Keratinocyte (primary cell): ENCODE measurements around the gene SNX8.

Experiments
- EZH2 ChIP-seq: IDR thresholded peaks from one replicate; pipeline ENCODE4 v1.6.1; 2012; ENCODE audit warnings: inconsistent platforms, mild to moderate bottlenecking, low read length, moderate library complexity
- TF ChIP-seq, protein P1 (sequence below), 3 experiments: IDR thresholded peaks in 1 of 3; conservative IDR thresholded peaks in 1 of 3; optimal IDR thresholded peaks in 1 of 3; 2 replicates in 2 of 3; 3 replicates in 1 of 3; pipeline versions ENCODE3 to v1.5.1; 2011; ENCODE audit warnings: low read length in 3 of 3, mild to moderate bottlenecking in 3 of 3, moderate library complexity in 2 of 3, control low read depth in 1 of 3, inconsistent platforms in 1 of 3; ENCODE audit not compliant: insufficient read depth in 2 of 3; ENCODE audit errors: extremely low read depth in 1 of 3

DNA sequence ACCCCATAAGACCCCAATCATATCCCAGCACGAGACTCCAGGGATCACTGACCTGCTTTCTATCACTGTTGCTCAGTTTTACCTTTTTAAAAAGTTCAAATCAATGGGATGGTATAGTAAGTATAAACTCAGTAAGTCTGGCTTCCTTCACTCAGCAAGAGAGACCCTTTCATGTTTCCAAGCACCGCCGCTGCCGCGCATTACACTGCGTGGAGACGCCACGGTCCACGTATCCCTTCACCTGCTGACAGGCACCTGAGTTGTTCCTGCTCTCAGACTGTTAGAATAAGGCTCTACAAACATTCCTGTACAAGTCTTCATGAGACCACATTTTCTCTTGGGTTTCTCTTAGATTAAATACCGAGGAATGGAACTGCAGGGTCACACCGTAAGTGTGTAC lies 109.8 kb downstream of the SNX8 start:
- TF ChIP-seq, protein P1, sequence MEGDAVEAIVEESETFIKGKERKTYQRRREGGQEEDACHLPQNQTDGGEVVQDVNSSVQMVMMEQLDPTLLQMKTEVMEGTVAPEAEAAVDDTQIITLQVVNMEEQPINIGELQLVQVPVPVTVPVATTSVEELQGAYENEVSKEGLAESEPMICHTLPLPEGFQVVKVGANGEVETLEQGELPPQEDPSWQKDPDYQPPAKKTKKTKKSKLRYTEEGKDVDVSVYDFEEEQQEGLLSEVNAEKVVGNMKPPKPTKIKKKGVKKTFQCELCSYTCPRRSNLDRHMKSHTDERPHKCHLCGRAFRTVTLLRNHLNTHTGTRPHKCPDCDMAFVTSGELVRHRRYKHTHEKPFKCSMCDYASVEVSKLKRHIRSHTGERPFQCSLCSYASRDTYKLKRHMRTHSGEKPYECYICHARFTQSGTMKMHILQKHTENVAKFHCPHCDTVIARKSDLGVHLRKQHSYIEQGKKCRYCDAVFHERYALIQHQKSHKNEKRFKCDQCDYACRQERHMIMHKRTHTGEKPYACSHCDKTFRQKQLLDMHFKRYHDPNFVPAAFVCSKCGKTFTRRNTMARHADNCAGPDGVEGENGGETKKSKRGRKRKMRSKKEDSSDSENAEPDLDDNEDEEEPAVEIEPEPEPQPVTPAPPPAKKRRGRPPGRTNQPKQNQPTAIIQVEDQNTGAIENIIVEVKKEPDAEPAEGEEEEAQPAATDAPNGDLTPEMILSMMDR (optimal IDR thresholded peaks at IDR 0.05 in 1 of 3, IDR thresholded peaks at IDR 0.05 in 1 of 3, conservative IDR thresholded peaks at IDR 0.05 in 1 of 3; ENCODE audit: extremely low read depth in 1 of 3, insufficient read depth in 2 of 3, low read length in 3 of 3), result no peak
- no peak for TF ChIP-seq EZH2
